Naive thymus-derived CD4-positive, alpha-beta T cell (primary cell): Measurements from ENCODE around the gene KIF20B. TPM values are rescaled to one million over a fixed set of nuclear protein-coding genes. Genes with fewer than 3 reads are reported as not detected.

Experiments used
- ATAC-seq: fragments of 150-1000 bp; cut with Tn5 transposase; 2 replicates; pipeline ENCODE4 v1.10.0; 2021; ENCODE audit warnings: mild to moderate bottlenecking, moderate library complexity
- CTCF ChIA-PET: fragments of 350-600 bp; sonication (Branson Sonifier 250); formaldehyde crosslinking; loops from one replicate; lab custom pipeline; 2021; ENCODE audit warnings: antibody characterized with exemption; lab: Charles Lee
- POLR2A ChIA-PET: fragments of 350-600 bp; sonication (Branson Sonifier 250); formaldehyde crosslinking; loops from one replicate; lab custom pipeline; 2021; ENCODE audit warnings: antibody characterized with exemption, inconsistent platforms; lab: Charles Lee
- DNase-seq, 9 donors: peaks; one replicate each; pipeline versions ENCODE4 v3.0.0 to v3.0.0-alpha.2; 2020 to 2022; ENCODE audit warnings: mixed read lengths in 1 of 9
- H3K27ac ChIP-seq: one replicate; pipeline ENCODE4 v1.7.0; 2013; ENCODE audit warnings: mild to moderate bottlenecking, low read depth, low read length, moderate library complexity
- H3K27me3 ChIP-seq, 2 donors: one replicate each; pipeline ENCODE4 v1.7.0; 2013; ENCODE audit warnings: low read length in 2 of 2, mild to moderate bottlenecking in 2 of 2, moderate library complexity in 2 of 2; ENCODE audit not compliant: control insufficient read depth in 2 of 2, insufficient read depth in 2 of 2
- H3K36me3 ChIP-seq, 3 experiments: 1 replicate in 2 of 3; 2 replicates in 1 of 3; pipeline ENCODE4 v1.7.0; 2013; ENCODE audit warnings: low read length in 3 of 3, mild to moderate bottlenecking in 3 of 3, moderate library complexity in 1 of 3; ENCODE audit not compliant: insufficient read depth in 3 of 3, control insufficient read depth in 2 of 3
- H3K4me1 ChIP-seq, 2 donors: one replicate each; pipeline ENCODE4 v1.7.0; 2013; ENCODE audit warnings: low read length in 2 of 2, mild to moderate bottlenecking in 2 of 2, moderate library complexity in 1 of 2; ENCODE audit not compliant: control insufficient read depth in 2 of 2, insufficient read depth in 2 of 2
- H3K4me3 ChIP-seq: 2 replicates; pipeline ENCODE4 v1.7.0; 2013; ENCODE audit warnings: mild to moderate bottlenecking, low read length
- H3K9me3 ChIP-seq, 3 experiments: 1 replicate in 2 of 3; 2 replicates in 1 of 3; pipeline ENCODE4 v1.7.0; 2013; ENCODE audit warnings: low read length in 3 of 3; ENCODE audit not compliant: control insufficient read depth in 2 of 3
- H3K27ac Mint-ChIP-seq, 9 donors: one replicate each; pipeline ENCODE4 v1.8.0; 2020 to 2022; ENCODE audit warnings: mixed read lengths in 9 of 9, mild to moderate bottlenecking in 8 of 9, moderate library complexity in 5 of 9, inconsistent platforms in 2 of 9
- H3K27me3 Mint-ChIP-seq, 5 donors: one replicate each; pipeline ENCODE4 v1.8.0; 2021 to 2022; ENCODE audit warnings: mixed read lengths in 5 of 5, mild to moderate bottlenecking in 1 of 5
- H3K36me3 Mint-ChIP-seq, 5 donors: one replicate each; pipeline ENCODE4 v1.8.0; 2020 to 2022; ENCODE audit warnings: mixed read lengths in 5 of 5, mild to moderate bottlenecking in 3 of 5, inconsistent platforms in 1 of 5
- H3K4me1 Mint-ChIP-seq, 7 donors: one replicate each; pipeline ENCODE4 v1.8.0; 2020 to 2022; ENCODE audit warnings: mixed read lengths in 7 of 7, mild to moderate bottlenecking in 3 of 7, inconsistent platforms in 1 of 7
- H3K4me3 Mint-ChIP-seq, 10 donors: one replicate each; pipeline ENCODE4 v1.8.0; 2020 to 2022; ENCODE audit warnings: mild to moderate bottlenecking in 10 of 10, mixed read lengths in 10 of 10, moderate library complexity in 6 of 10, inconsistent platforms in 2 of 10
- H3K9me3 Mint-ChIP-seq, 11 donors: one replicate each; pipeline ENCODE4 v1.8.0; 2020 to 2022; ENCODE audit warnings: mixed read lengths in 11 of 11, mild to moderate bottlenecking in 4 of 11, inconsistent platforms in 1 of 11, moderate library complexity in 1 of 11
- intact Hi-C, 2 donors: fragments of 100-400 bp; cut with micrococcal nuclease; formaldehyde crosslinking; loops; one replicate each; pipeline ENCODE4 v1.15.1; 2023
- polyA plus RNA-seq, 2 donors: library from polyadenylated mRNA; unstranded; fragments of 300-500 nt; fragmentation: Illumina TruSeq; gene quantifications; one replicate each; pipeline ENCODE4 v1.2.3, GENCODE V29; 2021
- total RNA-seq, 6 experiments: library from RNA in 5 of 6; stranded (reverse) in 5 of 6; gene quantifications; 1 replicate in 5 of 6; 2 replicates in 1 of 6; pipeline ENCODE4 v1.2.3 and lab custom pipeline; 2021 to 2026

Gene KIF20B
- total and polyA plus RNA-seq, 7 experiments from 2014 or later = 14.5 to 49.0 (median 20.1) TPM

- no peak overlapping the region for H3K4me3 Mint-ChIP-seq
- no peaks in the 10 kb centered on the region for H3K4me1 Mint-ChIP-seq
- H3K36me3 ChIP-seq = no peaks in the 10 kb centered on the region
- POLR2A ChIA-PET = no interaction called here
- no peaks in the 10 kb centered on the region for H3K4me1 ChIP-seq
- H3K27me3 ChIP-seq = no peaks in the 10 kb centered on the region
- H3K27ac ChIP-seq = no peak overlapping the region
- no peaks in the 10 kb centered on the region for H3K9me3 Mint-ChIP-seq
- no peak for ATAC-seq
- no peaks in the 10 kb centered on the region for H3K36me3 Mint-ChIP-seq
- no peak for DNase-seq
- no peaks in the 10 kb centered on the region for H3K9me3 ChIP-seq
- intact Hi-C loops = loop anchor here in 1 of 2 donors (2.0 kb wide), 1 partner anchor 51 kb away; no protein-coding TSS in a partner anchor
- CTCF ChIA-PET = no interaction called here
- peaks cover 0 to 42% (median 8%) of the 10 kb centered on the region in 5 donors for H3K27me3 Mint-ChIP-seq
- peak overlapping the region in 1 of 9 donors; percentile 57 for H3K27ac Mint-ChIP-seq
- no peak overlapping the region for H3K4me3 ChIP-seq
Observed at GRCh38 chr10:89666138-89666537, 35.3 kb upstream of the KIF20B start.

- POLR2A ChIA-PET = no interaction called here
- intact Hi-C loops = no loop called here
Observed at GRCh38 chr10:89668386-89669071, 32.9 kb upstream of the KIF20B start.

GRCh38 chr10:89669985-89670384 is 31.4 kb upstream of the KIF20B start:
- Mint-ChIP-seq H3K9me3 (no peaks in the 10 kb centered on the region), H3K4me3 (no peak overlapping the region), H3K27ac (no peak overlapping the region), H3K27me3 (peaks cover 4 to 37% (median 8%) of the 10 kb centered on the region in 5 donors), H3K4me1 (no peaks in the 10 kb centered on the region), H3K36me3 (no peaks in the 10 kb centered on the region)
- POLR2A ChIA-PET = no interaction called here
- Histone ChIP-seq H3K36me3 (no peaks in the 10 kb centered on the region), H3K4me1 (no peaks in the 10 kb centered on the region), H3K4me3 (no peak overlapping the region), H3K27ac (no peak overlapping the region), H3K27me3 (no peaks in the 10 kb centered on the region), H3K9me3 (no peaks in the 10 kb centered on the region)
- CTCF ChIA-PET = interaction anchor here (0.6 kb wide), 1 partner anchor 277 kb away, joined by 3 read pairs; the partner anchor contains the start of gene IFIT1
- intact Hi-C loops = no loop called here
- ATAC-seq (no peak), DNase-seq (no peak)

More at GRCh38 chr10:89668386-89669071, 32.9 kb upstream of the KIF20B start:
- H3K27me3 Mint-ChIP-seq = peaks cover 0 to 33% (median 8%) of the 10 kb centered on the region in 5 donors
- no peaks in the 10 kb centered on the region for H3K4me1 ChIP-seq
- no peaks in the 10 kb centered on the region for H3K4me1 Mint-ChIP-seq
- no peak overlapping the region for H3K27ac Mint-ChIP-seq
- no peak overlapping the region for H3K27ac ChIP-seq
- no peaks in the 10 kb centered on the region for H3K9me3 ChIP-seq
- CTCF ChIA-PET = no interaction called here
- DNase-seq (no peak), ATAC-seq (no peak)
- no peaks in the 10 kb centered on the region for H3K27me3 ChIP-seq
- no peak overlapping the region for H3K4me3 ChIP-seq
- H3K4me3 Mint-ChIP-seq = no peak overlapping the region
- H3K9me3 Mint-ChIP-seq = no peaks in the 10 kb centered on the region
- H3K36me3 Mint-ChIP-seq = no peaks in the 10 kb centered on the region
- no peaks in the 10 kb centered on the region for H3K36me3 ChIP-seq

- no peaks in the 10 kb centered on the region for H3K36me3 Mint-ChIP-seq
- Histone ChIP-seq H3K4me3 (no peak overlapping the region), H3K9me3 (no peaks in the 10 kb centered on the region), H3K27me3 (no peaks in the 10 kb centered on the region), H3K36me3 (no peaks in the 10 kb centered on the region), H3K27ac (no peak overlapping the region), H3K4me1 (no peaks in the 10 kb centered on the region)
- H3K4me3 Mint-ChIP-seq = no peak overlapping the region
- DNase-seq = no peak
- ChIA-PET POLR2A (no interaction called here), CTCF (no interaction called here)
- intact Hi-C loops = no loop called here
- H3K9me3 Mint-ChIP-seq = no peaks in the 10 kb centered on the region
- H3K27ac Mint-ChIP-seq = no peak overlapping the region
- no peaks in the 10 kb centered on the region for H3K4me1 Mint-ChIP-seq
- no peak for ATAC-seq
- H3K27me3 Mint-ChIP-seq = peaks cover 7 to 38% (median 10%) of the 10 kb centered on the region in 5 donors
Observed at GRCh38 chr10:89670926-89671325, 30.5 kb upstream of the KIF20B start.

- Histone ChIP-seq H3K36me3 (no peaks in the 10 kb centered on the region), H3K4me3 (no peak overlapping the region), H3K27me3 (no peaks in the 10 kb centered on the region), H3K27ac (no peak overlapping the region), H3K9me3 (no peaks in the 10 kb centered on the region), H3K4me1 (no peaks in the 10 kb centered on the region)
- ChIA-PET CTCF (no interaction called here), POLR2A (no interaction called here)
- H3K9me3 Mint-ChIP-seq = no peaks in the 10 kb centered on the region
- ATAC-seq (no peak), DNase-seq (no peak)
- H3K27ac Mint-ChIP-seq = no peak overlapping the region
- intact Hi-C loops = no loop called here
- H3K4me1 Mint-ChIP-seq = no peaks in the 10 kb centered on the region
- no peak overlapping the region for H3K4me3 Mint-ChIP-seq
- no peaks in the 10 kb centered on the region for H3K36me3 Mint-ChIP-seq
- peaks cover 13 to 46% (median 27%) of the 10 kb centered on the region in 5 donors for H3K27me3 Mint-ChIP-seq
Observed at GRCh38 chr10:89677341-89677740, 24.0 kb upstream of the KIF20B start.

- Histone ChIP-seq H3K4me1 (no peaks in the 10 kb centered on the region), H3K4me3 (no peak overlapping the region), H3K27ac (no peak overlapping the region), H3K9me3 (no peaks in the 10 kb centered on the region), H3K27me3 (no peaks in the 10 kb centered on the region), H3K36me3 (no peaks in the 10 kb centered on the region)
- ATAC-seq (no peak), DNase-seq (no peak)
- Mint-ChIP-seq H3K9me3 (no peaks in the 10 kb centered on the region), H3K36me3 (no peaks in the 10 kb centered on the region), H3K4me3 (no peak overlapping the region), H3K27ac (no peak overlapping the region), H3K4me1 (no peaks in the 10 kb centered on the region), H3K27me3 (peaks cover 18 to 60% (median 43%) of the 10 kb centered on the region in 5 donors)
- ChIA-PET POLR2A (no interaction called here), CTCF (no interaction called here)
- intact Hi-C loops = no loop called here
Observed at GRCh38 chr10:89679986-89680385, 21.4 kb upstream of the KIF20B start.

- intact Hi-C loops = no loop called here
Observed at GRCh38 chr10:89683883-89684282, 17.5 kb upstream of the KIF20B start.

More at GRCh38 chr10:89683883-89684282, 17.5 kb upstream of the KIF20B start:
- no peaks in the 10 kb centered on the region for H3K4me1 ChIP-seq
- no peak for DNase-seq
- no peaks in the 10 kb centered on the region for H3K9me3 ChIP-seq
- ChIA-PET CTCF (interaction anchor here (0.6 kb wide), 1 partner anchor 391 kb away, joined by 8 read pairs; no protein-coding TSS in a partner anchor), POLR2A (no interaction called here)
- no peak overlapping the region for H3K27ac Mint-ChIP-seq
- H3K27ac ChIP-seq = no peak overlapping the region
- H3K4me3 Mint-ChIP-seq = no peak overlapping the region
- no peak for ATAC-seq
- H3K4me3 ChIP-seq = no peak overlapping the region
- no peaks in the 10 kb centered on the region for H3K9me3 Mint-ChIP-seq
- H3K4me1 Mint-ChIP-seq = no peaks in the 10 kb centered on the region
- peaks cover 0 to 3% of the 10 kb centered on the region in 2 donors for H3K27me3 ChIP-seq
- no peaks in the 10 kb centered on the region for H3K36me3 Mint-ChIP-seq
- H3K36me3 ChIP-seq = no peaks in the 10 kb centered on the region
- peaks cover 15 to 70% (median 37%) of the 10 kb centered on the region in 5 donors for H3K27me3 Mint-ChIP-seq
